PC-9 (cell line): Measurements from ENCODE around the gene SNX18.

Experiments used
- CTCF ChIP-seq: fragments of 200-600 bp; sonication (generic); conservative IDR thresholded peaks from 2 replicates; pipeline ENCODE4 v1.6.1; 2017; ENCODE audit warnings: mixed run types, antibody characterized with exemption, mild to moderate bottlenecking, moderate library complexity
- EZH2 ChIP-seq: fragments of 200-600 bp; sonication (generic); IDR thresholded peaks from 2 replicates; pipeline ENCODE4 v1.8.0; 2017; ENCODE audit warnings: antibody characterized with exemption, low read depth

- TF ChIP-seq CTCF: no peak
- no peak for TF ChIP-seq EZH2
These were observed 73.3 kb downstream of the SNX18 start for GRCh38 chr5:54590824-54591223.
